ENCODE measurements around the gene SLC1A2.
A peak's percentile ranks its signal among the peaks of the same experiment; 100 is the strongest.

SLC1A2 gene

DNA sequence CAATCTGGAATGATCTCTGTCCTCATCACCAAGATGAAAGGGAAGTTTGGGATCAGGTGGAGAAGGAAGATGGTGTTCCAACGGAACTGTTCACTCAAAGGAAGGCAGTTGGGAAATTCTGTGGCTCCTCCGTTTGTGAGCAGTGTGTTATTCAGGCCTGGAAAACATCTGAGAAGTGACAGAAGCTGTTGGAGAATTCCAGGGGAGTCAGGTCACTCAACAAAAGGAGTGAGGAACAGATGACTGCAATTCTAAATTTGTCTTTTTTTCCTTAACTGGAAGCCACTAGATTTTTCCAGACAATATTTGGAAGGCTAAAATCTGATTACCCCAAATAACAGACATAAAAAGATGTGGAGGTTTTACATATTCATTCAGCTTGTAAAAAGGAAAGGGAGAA, 172.6 kb downstream of the SLC1A2 start:
- H3K4me3 ChIP-seq (ENCODE audit: low read length), result no peak overlapping the region
- peak; percentile 45 for DNase-seq (ENCODE audit: low read depth)
- TF ChIP-seq, protein P1, sequence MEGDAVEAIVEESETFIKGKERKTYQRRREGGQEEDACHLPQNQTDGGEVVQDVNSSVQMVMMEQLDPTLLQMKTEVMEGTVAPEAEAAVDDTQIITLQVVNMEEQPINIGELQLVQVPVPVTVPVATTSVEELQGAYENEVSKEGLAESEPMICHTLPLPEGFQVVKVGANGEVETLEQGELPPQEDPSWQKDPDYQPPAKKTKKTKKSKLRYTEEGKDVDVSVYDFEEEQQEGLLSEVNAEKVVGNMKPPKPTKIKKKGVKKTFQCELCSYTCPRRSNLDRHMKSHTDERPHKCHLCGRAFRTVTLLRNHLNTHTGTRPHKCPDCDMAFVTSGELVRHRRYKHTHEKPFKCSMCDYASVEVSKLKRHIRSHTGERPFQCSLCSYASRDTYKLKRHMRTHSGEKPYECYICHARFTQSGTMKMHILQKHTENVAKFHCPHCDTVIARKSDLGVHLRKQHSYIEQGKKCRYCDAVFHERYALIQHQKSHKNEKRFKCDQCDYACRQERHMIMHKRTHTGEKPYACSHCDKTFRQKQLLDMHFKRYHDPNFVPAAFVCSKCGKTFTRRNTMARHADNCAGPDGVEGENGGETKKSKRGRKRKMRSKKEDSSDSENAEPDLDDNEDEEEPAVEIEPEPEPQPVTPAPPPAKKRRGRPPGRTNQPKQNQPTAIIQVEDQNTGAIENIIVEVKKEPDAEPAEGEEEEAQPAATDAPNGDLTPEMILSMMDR (IDR thresholded peaks at IDR 0.05; ENCODE audit: insufficient read depth, low read depth, low read length, missing control alignments), result no peak

DNA sequence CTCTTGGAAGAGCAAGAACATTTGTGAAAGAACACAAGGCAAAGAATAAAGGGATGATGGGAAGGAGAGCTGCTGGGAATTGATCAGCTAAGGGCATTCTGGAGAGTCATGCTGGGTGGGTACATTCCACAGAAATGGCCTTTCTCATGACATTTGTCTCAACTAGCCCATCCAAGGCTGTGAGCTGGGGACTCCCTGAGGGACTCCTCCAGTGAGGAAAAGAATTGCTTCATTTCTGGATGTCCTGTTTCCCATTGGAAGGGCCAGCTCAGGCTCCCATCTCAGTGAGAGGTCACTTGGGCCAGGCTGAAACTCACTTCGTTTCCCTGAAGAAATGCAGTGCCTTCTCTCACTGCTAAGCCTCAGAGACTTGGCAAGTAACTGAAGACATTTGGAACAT, 173.6 kb downstream of the SLC1A2 start:
- no peak for DNase-seq (ENCODE audit: low read depth)
- TF ChIP-seq, protein P1 (IDR thresholded peaks at IDR 0.05; ENCODE audit: insufficient read depth, low read depth, low read length, missing control alignments), result no peak
- no peak overlapping the region for H3K4me3 ChIP-seq (ENCODE audit: low read length)

DNA sequence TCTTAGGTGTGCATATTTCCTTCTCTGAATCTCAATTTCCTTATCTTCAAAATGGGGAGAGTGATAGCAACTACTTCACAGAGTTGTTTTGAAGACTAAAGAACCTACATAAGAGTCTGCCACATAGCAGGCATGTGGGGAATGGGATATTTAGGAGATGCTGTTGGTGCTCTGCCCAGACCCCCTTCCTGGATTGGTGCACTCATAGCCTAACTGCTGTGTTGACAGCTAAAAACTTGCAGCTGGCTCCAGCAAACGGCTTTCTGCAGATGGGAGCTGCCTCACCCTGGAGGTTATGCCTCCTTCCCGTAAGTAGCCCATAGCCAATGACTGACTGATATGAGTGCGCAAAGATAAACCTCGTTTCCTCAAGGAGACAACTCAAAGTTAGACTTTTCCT, 174.3 kb downstream of the SLC1A2 start:
- DNase-seq (ENCODE audit: low read depth), result no peak
- TF ChIP-seq, protein P1 (IDR thresholded peaks at IDR 0.05; ENCODE audit: insufficient read depth, low read depth, low read length, missing control alignments), result no peak
- no peak overlapping the region for H3K4me3 ChIP-seq (ENCODE audit: low read length)

DNA sequence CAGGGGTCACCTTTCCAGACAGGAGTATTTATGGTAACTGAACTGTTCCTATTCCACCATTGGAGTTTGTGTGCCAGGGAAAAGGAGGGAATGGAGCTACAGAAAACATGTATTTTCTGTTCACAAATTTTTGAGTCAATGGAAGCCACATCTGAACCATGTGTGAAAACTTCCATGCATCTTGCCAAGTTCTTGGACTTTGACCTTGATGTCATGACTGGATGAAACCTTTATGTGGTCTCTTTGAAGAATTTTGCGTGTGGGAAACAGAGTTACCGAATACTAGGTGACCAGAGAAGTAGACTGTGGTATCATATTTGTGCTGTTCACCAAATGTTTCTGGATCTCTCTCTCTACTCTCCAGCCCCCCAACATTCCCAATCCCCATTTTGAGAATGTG, 175.6 kb downstream of the SLC1A2 start:
- no peak overlapping the region for H3K4me3 ChIP-seq (ENCODE audit: low read length)
- TF ChIP-seq, protein P1 (IDR thresholded peaks at IDR 0.05; ENCODE audit: insufficient read depth, low read depth, low read length, missing control alignments), result no peak
- DNase-seq (ENCODE audit: low read depth), result no peak

DNA sequence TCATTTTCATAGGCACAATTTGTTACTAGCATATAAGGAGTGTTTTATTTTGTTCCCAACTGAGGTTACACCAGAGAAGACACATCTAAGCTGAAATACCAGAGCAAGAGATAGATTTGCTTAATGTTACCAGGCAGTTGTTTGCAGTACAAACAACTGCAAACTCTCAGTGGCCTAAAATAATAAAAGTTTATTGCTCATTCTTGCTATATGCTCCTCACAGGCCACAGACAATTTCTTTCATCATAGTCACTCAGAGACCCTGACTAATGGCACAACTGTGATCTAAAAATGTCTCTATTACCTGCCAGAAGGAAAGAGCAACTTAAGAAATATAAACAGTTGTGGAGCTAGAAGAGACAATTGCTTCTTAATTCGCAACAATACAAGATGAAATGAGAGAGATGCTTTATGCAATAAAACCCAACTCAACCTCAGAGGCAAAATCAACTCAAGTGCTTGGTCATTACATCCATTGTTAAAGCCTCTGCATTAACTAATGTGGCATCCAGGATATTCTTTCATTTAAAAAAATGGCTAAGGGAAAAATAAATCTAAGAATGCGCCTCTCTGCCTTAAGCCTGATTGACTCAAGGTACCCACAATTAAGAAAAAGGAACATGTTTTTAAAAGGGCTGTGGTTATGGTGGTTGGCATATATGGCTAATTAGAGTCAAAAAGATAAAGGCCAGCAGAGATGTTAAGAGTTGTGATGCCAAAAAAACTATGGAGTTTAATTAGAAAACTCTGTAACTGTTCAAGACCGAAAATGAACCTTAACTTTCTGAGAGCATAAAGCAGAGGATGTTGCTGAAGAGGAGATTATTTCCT, 176.7 kb downstream of the SLC1A2 start:
- DNase-seq (ENCODE audit: low read depth), result no peak
- TF ChIP-seq, protein P1 (IDR thresholded peaks at IDR 0.05; ENCODE audit: insufficient read depth, low read depth, low read length, missing control alignments), result no peak
- no peak overlapping the region for H3K4me3 ChIP-seq (ENCODE audit: low read length)

DNA sequence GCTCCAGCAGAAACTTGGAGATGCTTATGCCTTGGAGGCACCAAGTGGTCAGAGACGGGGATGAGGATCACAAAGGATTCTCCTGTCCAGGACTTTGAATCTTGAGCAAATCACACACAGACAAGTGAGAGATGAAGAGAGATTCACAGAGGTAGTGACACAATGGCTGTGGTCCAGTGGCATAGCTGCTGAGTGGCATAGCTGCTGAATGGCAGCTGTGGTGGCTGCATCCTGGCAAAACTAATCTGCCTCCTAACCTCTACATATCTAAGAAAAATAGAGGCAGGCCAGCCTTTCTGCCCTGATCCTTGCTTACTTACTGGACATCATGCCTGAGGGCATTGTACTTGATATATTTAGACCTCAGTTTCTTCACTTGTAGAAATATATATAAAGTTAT, 177.8 kb downstream of the SLC1A2 start:
- DNase-seq (ENCODE audit: low read depth), result no peak
- no peak overlapping the region for H3K4me3 ChIP-seq (ENCODE audit: low read length)
- TF ChIP-seq, protein P1 (IDR thresholded peaks at IDR 0.05; ENCODE audit: insufficient read depth, low read depth, low read length, missing control alignments), result no peak

DNA sequence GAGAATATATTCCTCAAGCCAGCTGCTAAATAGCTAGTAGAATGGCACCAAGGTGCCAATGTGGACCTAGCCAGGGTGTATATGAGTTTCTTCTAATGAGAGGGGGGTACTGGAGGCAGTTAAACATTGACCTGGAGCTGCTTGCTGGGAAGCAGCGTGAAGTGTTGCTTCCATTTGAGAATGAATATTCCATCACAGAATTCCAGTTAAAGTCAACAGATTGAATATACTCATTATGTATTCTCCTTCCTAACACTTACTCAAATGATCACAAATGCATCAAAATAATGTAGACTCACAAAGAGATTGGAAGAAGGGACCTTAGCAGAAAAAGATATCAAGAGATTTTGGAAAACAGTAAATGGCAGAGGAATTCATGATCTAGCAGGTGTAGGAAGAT, 178.3 kb downstream of the SLC1A2 start:
- DNase-seq (ENCODE audit: low read depth), result no peak
- TF ChIP-seq, protein P1 (IDR thresholded peaks at IDR 0.05; ENCODE audit: insufficient read depth, low read depth, low read length, missing control alignments), result no peak

More for the DNA sequence above, 178.3 kb downstream of the SLC1A2 start:
- no peak overlapping the region for H3K4me3 ChIP-seq (ENCODE audit: low read length)
